ENCODE data around the gene PRPF19. TPM values are rescaled to one million over a fixed set of nuclear protein-coding genes. Genes with fewer than 3 reads are reported as not detected.

The PRPF19 gene
- total RNA-seq, 1 donor from 2014 or later: 58.1 TPM

DNA sequence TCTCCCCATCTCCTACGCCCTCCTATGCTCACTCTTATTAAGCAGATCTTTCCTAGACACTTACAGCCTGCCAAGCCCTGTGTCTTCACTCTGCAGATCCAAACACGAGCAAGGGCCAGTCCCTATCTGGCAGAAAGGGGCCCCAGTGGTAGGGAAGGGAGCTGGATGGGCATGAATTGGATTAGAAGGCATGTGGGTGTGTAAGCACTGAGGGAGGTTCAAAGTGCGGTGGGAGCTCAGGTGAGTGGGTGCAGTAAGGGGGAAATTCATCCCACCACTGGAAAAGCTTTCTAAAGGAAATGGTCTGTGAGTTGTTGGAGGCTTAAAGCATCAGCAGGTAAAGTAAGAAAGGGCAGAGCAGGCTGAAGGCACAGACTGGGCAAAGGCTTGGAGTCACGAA, 23.4 kb upstream of the PRPF19 start:
- TF ChIP-seq CTCF (IDR thresholded peaks at IDR 0.05): no peak
- DNase-seq: no peak
- Histone ChIP-seq H3K27me3 (ENCODE audit: low read depth) (peaks cover 9% of the 10 kb centered on the region), H3K27ac (no peak overlapping the region), H3K36me3 (no peaks in the 10 kb centered on the region), H3K9me3 (no peaks in the 10 kb centered on the region), H3K4me1 (peaks cover 9% of the 10 kb centered on the region), H3K4me3 (no peak overlapping the region)
- intact Hi-C loops (cut with DNase I): no loop called here
- ATAC-seq: no peak

GRCh38 chr11:60928563-60929001, 22.2 kb upstream of the PRPF19 start:
- no peak overlapping the region for H3K27ac ChIP-seq
- no peaks in the 10 kb centered on the region for H3K36me3 ChIP-seq
- ATAC-seq (no peak), DNase-seq (no peak)
- no peak for TF ChIP-seq CTCF (IDR thresholded peaks at IDR 0.05)
- intact Hi-C loops (cut with DNase I): no loop called here
- no peak overlapping the region for H3K4me3 ChIP-seq
- H3K27me3 ChIP-seq (ENCODE audit: low read depth): peaks cover 19% of the 10 kb centered on the region
- peaks cover 17% of the 10 kb centered on the region for H3K4me1 ChIP-seq
- no peaks in the 10 kb centered on the region for H3K9me3 ChIP-seq

DNA sequence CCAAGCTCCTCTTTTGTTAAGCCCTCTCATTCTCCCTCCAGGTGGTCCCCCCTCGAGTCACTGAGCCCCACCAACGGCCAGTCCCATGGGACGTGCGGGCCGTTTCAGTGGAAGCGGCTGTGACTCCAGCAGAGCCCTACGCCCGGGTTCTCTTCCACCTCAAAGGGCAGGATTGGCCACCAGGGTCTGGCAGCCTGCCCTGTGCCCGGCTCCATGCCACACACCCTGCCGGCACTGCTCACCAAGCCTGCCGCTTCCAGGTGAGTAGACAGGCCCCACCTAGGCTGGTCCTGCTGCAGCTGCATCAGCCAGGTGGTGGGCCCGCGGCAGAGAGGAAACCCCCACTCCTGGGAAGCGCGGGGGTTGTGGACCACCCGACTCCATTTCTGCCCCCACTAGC, 21.2 kb upstream of the PRPF19 start:
- Histone ChIP-seq H3K27me3 (ENCODE audit: low read depth) (peaks cover 20% of the 10 kb centered on the region), H3K4me1 (peaks cover 18% of the 10 kb centered on the region), H3K9me3 (no peaks in the 10 kb centered on the region), H3K36me3 (peaks cover 5% of the 10 kb centered on the region), H3K27ac (no peak overlapping the region), H3K4me3 (no peak overlapping the region)
- no peak for TF ChIP-seq CTCF (IDR thresholded peaks at IDR 0.05)
- ATAC-seq (no peak), DNase-seq (no peak)
- intact Hi-C loops (cut with DNase I): no loop called here

GRCh38 chr11:60927061-60927592, 20.7 kb upstream of the PRPF19 start:
- ATAC-seq (no peak), DNase-seq (no peak)
- Histone ChIP-seq H3K27ac (no peak overlapping the region), H3K9me3 (no peaks in the 10 kb centered on the region), H3K36me3 (peaks cover 10% of the 10 kb centered on the region), H3K27me3 (ENCODE audit: low read depth) (peaks cover 20% of the 10 kb centered on the region), H3K4me3 (no peak overlapping the region), H3K4me1 (peaks cover 18% of the 10 kb centered on the region)
- no peak for TF ChIP-seq CTCF (IDR thresholded peaks at IDR 0.05)
- intact Hi-C loops (cut with DNase I): no loop called here

DNA sequence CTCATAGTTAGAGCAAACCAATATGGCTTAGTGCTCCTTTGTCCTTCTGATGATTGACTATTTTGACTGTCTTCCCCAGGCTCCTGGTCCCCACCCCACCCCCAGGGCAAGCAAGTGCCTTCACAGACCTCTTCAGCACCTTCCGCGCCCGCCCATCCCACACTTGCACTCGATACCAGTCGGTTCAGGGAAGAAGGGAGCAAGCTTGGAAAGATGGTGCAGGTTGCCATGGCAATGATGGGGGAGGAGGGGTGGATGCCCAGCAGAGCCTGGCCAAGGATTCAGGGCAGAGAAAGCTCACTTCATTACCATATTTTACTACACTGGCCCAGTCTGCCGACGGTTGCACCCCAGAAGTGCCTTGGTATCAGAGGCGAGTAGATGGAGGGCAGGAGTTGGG, 20.1 kb upstream of the PRPF19 start:
- Histone ChIP-seq H3K36me3 (peaks cover 16% of the 10 kb centered on the region), H3K9me3 (no peaks in the 10 kb centered on the region), H3K4me3 (no peak overlapping the region), H3K27ac (no peak overlapping the region), H3K27me3 (ENCODE audit: low read depth) (peaks cover 20% of the 10 kb centered on the region), H3K4me1 (peaks cover 18% of the 10 kb centered on the region)
- DNase-seq (no peak), ATAC-seq (no peak)
- no peak for TF ChIP-seq CTCF (IDR thresholded peaks at IDR 0.05)
- intact Hi-C loops (cut with DNase I): no loop called here

Measured in lower lobe of right lung (tissue), 2 donors.